Measurements from ENCODE around the gene CCDC188.

- TF ChIP-seq KLF9 (tag by site-specific recombination; IDR thresholded peaks at IDR 0.05; ENCODE audit: low read depth) (0 out of 2 replicates have a peak, but pooled peaks have one; percentile 19), ZBTB49 (tag by site-specific recombination; IDR thresholded peaks at IDR 0.05; ENCODE audit: low read depth) (no peak), ZBTB8A (tag by site-specific recombination; IDR thresholded peaks at IDR 0.05) (no peak), CTCF (tag by site-specific recombination; IDR thresholded peaks at IDR 0.05) (peak; percentile 98), ELK4 (IDR thresholded peaks at IDR 0.05; ENCODE audit: borderline replicate concordance, low read depth, low read length) (no peak), YY1 (tag by site-specific recombination; IDR thresholded peaks at IDR 0.05) (no peak), GLI4 (tag by site-specific recombination; IDR thresholded peaks at IDR 0.05) (no peak), BCL11A (tag by site-specific recombination; IDR thresholded peaks at IDR 0.05; ENCODE audit: low read depth) (no peak), ZNF140 (tag by site-specific recombination; IDR thresholded peaks at IDR 0.05) (no peak), ZNF768 (tag by site-specific recombination; IDR thresholded peaks at IDR 0.05) (no peak), ZNF76 (tag by site-specific recombination; IDR thresholded peaks at IDR 0.05; ENCODE audit: borderline replicate concordance, low read depth) (no peak), ZNF571 (tag by site-specific recombination; IDR thresholded peaks at IDR 0.05) (no peak), ZNF621 (tag by site-specific recombination; IDR thresholded peaks at IDR 0.05) (no peak)
Observed at GRCh38 chr22:20156611-20157429, 6.0 kb upstream of the CCDC188 start.
